GM12874 (cell line): ENCODE results near the gene FECH.

Source experiments
- CTCF ChIP-seq: IDR thresholded peaks from 2 replicates; pipeline ENCODE4 v1.5.1; 2011; ENCODE audit warnings: low read depth, mild to moderate bottlenecking, control low read depth, low read length, moderate library complexity; ENCODE audit not compliant: insufficient read depth

The FECH gene

GRCh38 chr18:57587098-57587661 lies 678 bp upstream of the FECH start:
- no peak for TF ChIP-seq CTCF

GRCh38 chr18:57585855-57586250 lies 649 bp downstream of the FECH start:
- TF ChIP-seq CTCF: no peak

- TF ChIP-seq CTCF: no peak
These were observed 1.1 kb downstream of the FECH start for GRCh38 chr18:57585421-57585820.

GRCh38 chr18:57584444-57584843 lies 2.1 kb downstream of the FECH start:
- no peak for TF ChIP-seq CTCF

GRCh38 chr18:57583297-57583835 lies 3.1 kb downstream of the FECH start:
- no peak for TF ChIP-seq CTCF

GRCh38 chr18:57581301-57581934 lies 5.1 kb downstream of the FECH start:
- TF ChIP-seq CTCF: no peak

GRCh38 chr18:57579934-57580333 lies 6.6 kb downstream of the FECH start:
- no peak for TF ChIP-seq CTCF
